ENCODE results near the gene SPPL2B.

DNA sequence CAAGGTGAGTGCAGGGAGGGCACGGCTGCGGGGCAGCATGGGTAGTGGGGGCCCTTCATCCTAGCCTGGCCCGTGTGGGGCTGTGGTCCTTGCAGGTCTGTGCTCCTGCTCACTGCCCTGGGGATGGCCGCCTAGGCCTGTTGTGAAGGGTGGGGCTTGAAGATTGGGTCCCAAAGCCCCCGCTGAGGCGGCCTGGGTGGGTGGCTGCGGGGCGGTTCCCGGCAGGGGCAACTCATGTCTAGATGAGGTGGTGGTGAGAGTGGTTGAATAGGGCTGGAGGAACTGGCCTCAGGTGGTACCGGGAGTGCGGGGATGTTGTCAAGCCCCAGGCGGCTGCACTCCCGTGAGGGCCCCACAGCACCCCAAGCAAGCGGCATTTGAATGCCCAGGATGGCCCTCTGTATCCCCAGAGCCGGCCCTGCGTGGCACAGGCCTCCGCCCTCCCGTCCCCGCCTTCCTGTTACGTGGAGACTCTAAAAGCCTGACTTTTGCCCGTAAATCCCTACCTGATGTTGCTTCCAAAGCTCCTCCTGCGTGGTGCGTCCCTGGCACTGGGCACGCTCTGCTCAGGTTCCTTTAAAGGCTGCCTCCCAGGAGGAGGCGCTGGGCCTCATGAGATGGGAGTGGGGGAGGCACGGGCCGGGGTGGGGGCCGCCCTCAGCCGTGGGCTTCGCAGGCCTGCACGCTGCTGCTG lies 15.0 kb downstream of the SPPL2B start:
- TF ChIP-seq EZH2 (IDR thresholded peaks at IDR 0.05; ENCODE audit: borderline replicate concordance) (no peak), CTCF (IDR thresholded peaks at IDR 0.05; ENCODE audit: poor library complexity) (no peak), EZH2phosphoT487 (IDR thresholded peaks at IDR 0.05; ENCODE audit: low read depth, severe bottlenecking, unreplicated experiment) (no peak)

Measured in hepatocyte (in vitro differentiated cells).